ENCODE results near the gene GSG1L. TPM values are rescaled to one million over a fixed set of nuclear protein-coding genes. Genes with fewer than 3 reads are reported as not detected.

The GSG1L gene
- total and polyA plus RNA-seq, 12 donors, result 0.11 TPM; not detected in 11

- peaks cover 3% of the 10 kb centered on the region for H3K27me3 ChIP-seq
- no peak overlapping the region for H3K27ac ChIP-seq
- 41 to 57% (median 50%) methylated on average over 5 of the region's 5 CpGs for WGBS, 4 donors
- no peak overlapping the region for H3K4me3 ChIP-seq
- no peaks in the 10 kb centered on the region for H3K9me3 ChIP-seq (replicated peaks in 1 of 3)
- intact Hi-C loops (cut with DNase I), result no loop called here
- no peaks in the 10 kb centered on the region for H3K4me1 ChIP-seq (replicated peaks in 1 of 2)
- no peak for DNase-seq
- no peak for TF ChIP-seq POLR2A (IDR thresholded peaks at IDR 0.05)
- TF ChIP-seq CTCF (IDR thresholded peaks at IDR 0.05), result no peak
- no peaks in the 10 kb centered on the region for H3K36me3 ChIP-seq (replicated peaks in 1 of 2)
These were observed 144.8 kb downstream of the GSG1L start for GRCh38 chr16:27918755-27919154.

GRCh38 chr16:27917949-27918348 is 145.6 kb downstream of the GSG1L start:
- Histone ChIP-seq H3K9me3 (replicated peaks in 1 of 3) (no peaks in the 10 kb centered on the region), H3K27ac (no peak overlapping the region), H3K36me3 (replicated peaks in 1 of 2) (no peaks in the 10 kb centered on the region), H3K4me3 (no peak overlapping the region), H3K27me3 (peaks cover 3% of the 10 kb centered on the region), H3K4me1 (replicated peaks in 1 of 2) (no peaks in the 10 kb centered on the region)
- intact Hi-C loops (cut with DNase I), result no loop called here
- no peak for DNase-seq
- 80 to 91% (median 87%) methylated on average over 1 of the region's 1 CpG for WGBS, 4 donors
- TF ChIP-seq CTCF (IDR thresholded peaks at IDR 0.05) (no peak), POLR2A (IDR thresholded peaks at IDR 0.05) (no peak)

GRCh38 chr16:27911486-27911885 is 152.0 kb downstream of the GSG1L start:
- TF ChIP-seq POLR2A (IDR thresholded peaks at IDR 0.05), result no peak
- TF ChIP-seq CTCF (IDR thresholded peaks at IDR 0.05), result no peak
- WGBS, 4 donors, result 59 to 66% (median 61%) methylated on average over 2 of the region's 2 CpGs
- intact Hi-C loops (cut with DNase I), result no loop called here

GRCh38 chr16:27907457-27907972 is 156.0 kb downstream of the GSG1L start:
- Histone ChIP-seq H3K36me3 (replicated peaks in 1 of 2) (no peaks in the 10 kb centered on the region), H3K27ac (no peak overlapping the region), H3K4me3 (no peak overlapping the region), H3K4me1 (replicated peaks in 1 of 2) (no peaks in the 10 kb centered on the region), H3K27me3 (no peaks in the 10 kb centered on the region), H3K9me3 (replicated peaks in 1 of 3) (no peaks in the 10 kb centered on the region)
- 65 to 88% (median 71%) methylated on average over 1 of the region's 1 CpG for WGBS, 4 donors
- DNase-seq, result no peak
- intact Hi-C loops (cut with DNase I), result no loop called here
- TF ChIP-seq POLR2A (IDR thresholded peaks at IDR 0.05) (no peak), CTCF (IDR thresholded peaks at IDR 0.05) (no peak)

More at GRCh38 chr16:27911486-27911885, 152.0 kb downstream of the GSG1L start:
- no peak for DNase-seq
- H3K27me3 ChIP-seq, result peaks cover 3% of the 10 kb centered on the region
- no peaks in the 10 kb centered on the region for H3K36me3 ChIP-seq (replicated peaks in 1 of 2)
- H3K4me3 ChIP-seq, result no peak overlapping the region
- no peaks in the 10 kb centered on the region for H3K4me1 ChIP-seq (replicated peaks in 1 of 2)
- H3K9me3 ChIP-seq (replicated peaks in 1 of 3), result no peaks in the 10 kb centered on the region
- H3K27ac ChIP-seq, result no peak overlapping the region

Measured in adrenal gland (tissue), 12 donors.